ENCODE results near the gene ZMAT5.

The ZMAT5 gene

DNA sequence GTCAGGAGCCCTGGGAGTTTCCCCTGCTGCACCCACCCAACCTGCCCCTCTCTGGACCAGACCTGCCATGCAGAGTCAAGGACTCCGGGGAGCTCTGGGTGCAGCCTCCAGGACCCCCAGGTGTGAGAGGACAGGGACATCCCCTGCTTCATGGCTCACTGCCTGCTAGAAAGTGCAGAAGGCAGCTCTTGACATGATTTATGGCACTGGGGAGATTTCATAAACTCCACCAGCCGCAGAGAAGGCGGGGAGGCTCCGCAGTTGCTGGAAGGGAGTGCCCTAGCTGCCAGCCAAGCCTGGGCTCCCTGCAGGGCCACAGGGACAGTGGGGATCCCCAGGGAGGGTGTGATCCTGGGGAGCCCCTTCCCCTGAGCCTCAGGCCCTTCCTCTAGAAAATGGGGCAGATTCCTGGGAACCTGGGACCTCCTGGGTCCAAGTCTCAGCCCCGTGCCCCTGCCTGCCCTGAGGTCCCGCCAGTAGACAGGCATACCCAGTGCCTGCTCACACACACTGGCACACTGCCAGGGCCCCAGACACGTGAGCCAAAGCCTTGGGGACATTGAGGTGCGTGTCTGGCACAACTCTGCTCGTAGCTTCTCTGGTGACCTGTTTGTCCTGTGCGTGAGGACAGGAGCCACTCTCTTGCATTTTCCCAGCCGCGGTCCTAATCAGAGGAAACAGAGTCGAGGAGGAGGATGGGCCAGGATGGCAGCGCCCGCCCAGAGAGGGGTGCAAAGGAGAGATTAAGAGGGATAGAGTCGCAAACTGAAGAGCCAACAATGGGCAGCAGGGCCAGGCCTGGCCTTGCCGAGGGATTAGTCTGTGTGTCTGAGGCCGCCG is 33.2 kb downstream of the ZMAT5 start:
- H3K27me3 ChIP-seq: no peaks in the 10 kb centered on the region
- intact Hi-C loops (cut with DNase I; ENCODE audit: low total_unique reads): no loop called here
- no peaks in the 10 kb centered on the region for H3K9me3 ChIP-seq
- no peak overlapping the region for H3K27ac ChIP-seq
- DNase-seq: no peak
- TF ChIP-seq, protein P1, sequence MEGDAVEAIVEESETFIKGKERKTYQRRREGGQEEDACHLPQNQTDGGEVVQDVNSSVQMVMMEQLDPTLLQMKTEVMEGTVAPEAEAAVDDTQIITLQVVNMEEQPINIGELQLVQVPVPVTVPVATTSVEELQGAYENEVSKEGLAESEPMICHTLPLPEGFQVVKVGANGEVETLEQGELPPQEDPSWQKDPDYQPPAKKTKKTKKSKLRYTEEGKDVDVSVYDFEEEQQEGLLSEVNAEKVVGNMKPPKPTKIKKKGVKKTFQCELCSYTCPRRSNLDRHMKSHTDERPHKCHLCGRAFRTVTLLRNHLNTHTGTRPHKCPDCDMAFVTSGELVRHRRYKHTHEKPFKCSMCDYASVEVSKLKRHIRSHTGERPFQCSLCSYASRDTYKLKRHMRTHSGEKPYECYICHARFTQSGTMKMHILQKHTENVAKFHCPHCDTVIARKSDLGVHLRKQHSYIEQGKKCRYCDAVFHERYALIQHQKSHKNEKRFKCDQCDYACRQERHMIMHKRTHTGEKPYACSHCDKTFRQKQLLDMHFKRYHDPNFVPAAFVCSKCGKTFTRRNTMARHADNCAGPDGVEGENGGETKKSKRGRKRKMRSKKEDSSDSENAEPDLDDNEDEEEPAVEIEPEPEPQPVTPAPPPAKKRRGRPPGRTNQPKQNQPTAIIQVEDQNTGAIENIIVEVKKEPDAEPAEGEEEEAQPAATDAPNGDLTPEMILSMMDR (IDR thresholded peaks at IDR 0.05): no peak
- H3K36me3 ChIP-seq: peaks cover 0 to 88% (median 51%) of the 10 kb centered on the region in 3 donors
- no peak overlapping the region for H3K4me3 ChIP-seq
- no peaks in the 10 kb centered on the region for H3K4me1 ChIP-seq

DNA sequence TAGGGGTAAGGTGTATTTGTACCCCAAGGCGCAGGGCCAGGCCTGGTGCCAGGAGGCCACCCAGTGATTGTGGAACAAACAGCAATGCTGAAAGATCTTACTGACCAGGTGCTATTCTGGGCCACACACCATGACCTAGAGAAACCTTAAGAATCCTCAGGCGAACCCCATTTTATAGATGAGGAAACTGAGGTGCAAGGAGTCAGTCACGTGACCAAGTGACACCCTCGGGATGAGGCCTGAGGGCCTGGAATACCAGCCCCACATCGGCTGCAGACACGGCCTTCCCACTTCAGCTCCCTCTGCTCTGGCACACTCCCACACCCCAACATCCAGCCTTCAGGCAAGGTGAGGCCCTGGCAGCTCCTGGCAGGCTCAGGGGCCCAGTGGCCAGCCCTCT is 33.9 kb downstream of the ZMAT5 start:
- TF ChIP-seq, protein P1 (IDR thresholded peaks at IDR 0.05): no peak
- no peaks in the 10 kb centered on the region for H3K4me1 ChIP-seq
- H3K36me3 ChIP-seq: peaks cover 0 to 83% (median 44%) of the 10 kb centered on the region in 3 donors

DNA sequence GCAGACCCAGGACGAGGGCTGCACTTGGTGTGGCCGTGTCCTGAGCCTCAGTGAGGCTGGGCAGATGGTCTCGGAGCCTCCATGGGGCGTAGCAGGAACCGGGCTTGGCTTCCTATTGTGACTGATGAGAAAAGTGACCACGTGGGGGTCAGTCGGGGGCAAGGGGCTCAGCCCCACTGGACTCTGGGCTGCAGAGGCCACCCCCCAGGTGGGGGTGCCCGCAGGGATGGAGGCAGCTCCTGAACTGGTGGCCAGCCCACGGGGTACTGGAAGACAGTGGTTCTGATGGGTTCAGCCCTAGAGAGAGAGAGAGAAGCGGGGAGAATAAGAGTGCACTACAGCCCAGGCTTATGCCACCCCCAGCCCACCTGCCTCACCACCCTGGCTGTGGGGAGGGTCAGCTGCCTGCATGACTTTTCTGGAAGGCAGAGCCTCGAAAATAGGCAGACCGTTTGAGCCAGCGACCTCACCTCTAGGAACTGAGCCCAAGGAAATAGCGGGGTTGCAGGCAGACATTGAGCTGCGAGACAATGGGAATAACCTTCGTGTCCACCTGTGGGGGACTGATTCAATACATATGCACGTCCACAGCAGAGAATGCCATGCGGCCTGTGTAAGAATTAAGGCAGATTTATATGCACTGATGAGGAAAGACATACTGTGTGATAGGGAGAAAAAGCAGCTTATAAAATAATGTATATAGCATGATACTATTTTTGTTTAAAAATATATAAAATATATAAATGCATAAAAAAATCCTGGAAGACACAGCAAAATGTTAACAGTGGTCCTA is 35.6 kb downstream of the ZMAT5 start:
- DNase-seq: no peak
- intact Hi-C loops (cut with DNase I; ENCODE audit: low total_unique reads): no loop called here
- Histone ChIP-seq H3K27me3 (peaks cover 0 to 10% of the 10 kb centered on the region in 2 donors), H3K27ac (no peak overlapping the region), H3K4me1 (no peaks in the 10 kb centered on the region), H3K9me3 (no peaks in the 10 kb centered on the region), H3K4me3 (no peak overlapping the region), H3K36me3 (peaks cover 0 to 73% (median 42%) of the 10 kb centered on the region in 3 donors)
- TF ChIP-seq, protein P1 (IDR thresholded peaks at IDR 0.05): no peak

More for the DNA sequence above, 33.9 kb downstream of the ZMAT5 start:
- no peaks in the 10 kb centered on the region for H3K27me3 ChIP-seq
- intact Hi-C loops (cut with DNase I; ENCODE audit: low total_unique reads): no loop called here
- H3K4me3 ChIP-seq: no peak overlapping the region
- no peak overlapping the region for H3K27ac ChIP-seq
- H3K9me3 ChIP-seq: no peaks in the 10 kb centered on the region
- DNase-seq: no peak

DNA sequence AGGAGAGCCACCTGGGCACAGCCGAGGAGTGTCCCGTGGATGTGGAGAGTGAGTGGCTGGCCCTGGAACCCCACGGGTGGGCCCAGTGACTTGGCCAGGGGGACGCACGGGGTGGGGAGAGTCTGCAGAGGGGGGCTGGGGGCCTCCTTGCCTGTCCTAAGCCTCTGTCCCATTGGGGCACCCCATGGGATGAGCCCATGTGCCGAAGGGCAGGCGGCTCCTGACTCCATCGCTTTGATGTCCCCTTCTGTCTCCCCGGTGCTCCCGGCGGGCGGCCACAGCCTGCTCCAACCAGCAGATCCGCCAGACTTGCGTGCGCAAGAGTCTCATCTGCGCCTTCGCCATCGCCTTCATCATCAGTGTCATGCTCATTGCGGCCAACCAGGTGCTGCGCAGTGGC is 37.6 kb downstream of the ZMAT5 start:
- TF ChIP-seq, protein P1 (IDR thresholded peaks at IDR 0.05): no peak
- DNase-seq: no peak
- intact Hi-C loops (cut with DNase I; ENCODE audit: low total_unique reads): no loop called here

DNA sequence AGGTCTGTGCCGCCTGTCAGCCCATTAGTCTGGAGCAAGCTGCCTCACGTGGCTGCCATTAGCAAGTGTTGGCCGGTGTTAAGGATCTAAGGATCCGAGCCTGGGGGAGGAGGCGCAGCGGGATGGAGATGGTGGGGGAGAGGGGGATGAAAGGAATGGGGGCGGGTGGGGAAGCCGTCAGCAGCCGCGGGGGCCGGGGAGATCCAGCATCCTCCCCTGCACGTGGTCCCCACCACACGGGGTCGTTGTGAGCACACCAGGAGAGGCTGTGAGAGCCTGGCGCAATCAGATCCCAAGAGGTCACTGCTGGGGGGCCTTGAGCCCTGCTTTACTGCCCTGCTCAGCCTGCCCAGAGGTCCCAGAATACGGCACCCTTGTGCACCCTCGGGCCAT is 39.7 kb downstream of the ZMAT5 start:
- Histone ChIP-seq H3K9me3 (no peaks in the 10 kb centered on the region), H3K4me3 (no peak overlapping the region), H3K27me3 (peaks cover 0 to 33% of the 10 kb centered on the region in 2 donors), H3K36me3 (peaks cover 0 to 34% (median 11%) of the 10 kb centered on the region in 3 donors), H3K27ac (no peak overlapping the region), H3K4me1 (no peaks in the 10 kb centered on the region)
- DNase-seq: peak in 1 of 2 donors; percentile 35
- TF ChIP-seq, protein P1 (IDR thresholded peaks at IDR 0.05): peak in 1 of 2 experiments; percentile 17
- intact Hi-C loops (cut with DNase I; ENCODE audit: low total_unique reads): no loop called here

More for the DNA sequence above, 37.6 kb downstream of the ZMAT5 start:
- Histone ChIP-seq H3K9me3 (no peaks in the 10 kb centered on the region), H3K4me3 (no peak overlapping the region), H3K36me3 (peaks cover 0 to 53% (median 27%) of the 10 kb centered on the region in 3 donors), H3K27me3 (peaks cover 0 to 14% of the 10 kb centered on the region in 2 donors), H3K27ac (no peak overlapping the region), H3K4me1 (no peaks in the 10 kb centered on the region)
